T-helper 9 cell (primary cell): ENCODE results near the gene STPG1.

Experiments
- DNase-seq: peaks from one replicate; pipeline ENCODE4 v3.0.0-alpha.2; 2020

Gene STPG1

DNA sequence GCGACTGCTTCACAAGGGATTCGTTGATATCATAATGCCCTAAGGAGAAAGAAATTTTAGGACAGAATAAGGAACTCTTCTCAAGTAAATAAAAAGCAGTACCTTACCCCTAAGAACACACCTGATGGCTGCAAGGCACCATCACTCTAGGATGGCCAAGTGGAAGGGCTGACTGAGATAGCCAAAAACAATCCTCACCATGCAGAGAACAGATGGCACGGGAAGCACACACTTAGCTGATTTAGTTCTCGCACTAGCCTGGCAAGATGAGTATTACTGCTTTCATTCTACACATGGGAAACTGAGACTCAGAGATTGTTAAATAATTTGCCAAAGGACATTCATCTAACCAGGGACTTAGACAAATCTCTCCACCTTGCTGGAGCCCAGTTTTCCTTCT, 43.8 kb downstream of the STPG1 start:
- no peak for DNase-seq

DNA sequence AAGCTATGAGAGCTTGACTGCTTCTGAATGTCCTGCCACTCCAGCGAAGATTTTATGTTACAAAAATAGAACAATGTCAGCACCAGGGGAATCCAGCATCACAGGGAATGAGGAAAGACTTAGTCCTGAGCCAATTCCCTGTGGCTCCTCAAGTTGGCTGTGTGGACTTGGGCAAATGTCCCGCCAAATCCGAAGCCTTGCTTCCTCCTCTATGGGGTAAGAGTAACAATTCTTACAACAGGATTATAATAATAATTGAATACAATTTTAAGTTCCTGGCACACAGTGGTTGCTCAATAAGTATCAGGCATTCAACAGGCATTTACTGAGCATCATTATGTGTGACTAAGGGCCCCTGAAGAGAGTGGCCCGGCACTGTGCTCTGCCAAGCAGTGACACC, 44.4 kb downstream of the STPG1 start:
- DNase-seq = no peak

DNA sequence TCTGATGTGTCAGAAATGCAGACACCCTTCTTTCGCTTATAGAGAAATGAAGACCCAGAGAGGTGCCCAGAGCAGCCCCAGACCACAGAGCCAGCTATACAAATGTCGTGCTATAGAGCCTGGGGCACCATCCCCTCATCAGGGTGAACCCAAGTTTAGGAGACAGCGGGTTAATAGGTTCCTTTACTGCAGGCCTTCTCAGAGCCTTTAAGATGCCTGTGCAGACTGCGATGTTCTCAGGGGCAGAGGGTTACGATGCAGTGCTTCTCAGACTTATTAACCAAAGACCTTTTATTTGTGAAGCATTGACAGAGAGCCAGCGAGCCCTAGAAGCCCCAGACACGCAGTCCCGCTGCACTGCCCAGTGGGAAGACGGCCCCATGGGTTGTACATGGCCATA, 46.9 kb downstream of the STPG1 start:
- no peak for DNase-seq

DNA sequence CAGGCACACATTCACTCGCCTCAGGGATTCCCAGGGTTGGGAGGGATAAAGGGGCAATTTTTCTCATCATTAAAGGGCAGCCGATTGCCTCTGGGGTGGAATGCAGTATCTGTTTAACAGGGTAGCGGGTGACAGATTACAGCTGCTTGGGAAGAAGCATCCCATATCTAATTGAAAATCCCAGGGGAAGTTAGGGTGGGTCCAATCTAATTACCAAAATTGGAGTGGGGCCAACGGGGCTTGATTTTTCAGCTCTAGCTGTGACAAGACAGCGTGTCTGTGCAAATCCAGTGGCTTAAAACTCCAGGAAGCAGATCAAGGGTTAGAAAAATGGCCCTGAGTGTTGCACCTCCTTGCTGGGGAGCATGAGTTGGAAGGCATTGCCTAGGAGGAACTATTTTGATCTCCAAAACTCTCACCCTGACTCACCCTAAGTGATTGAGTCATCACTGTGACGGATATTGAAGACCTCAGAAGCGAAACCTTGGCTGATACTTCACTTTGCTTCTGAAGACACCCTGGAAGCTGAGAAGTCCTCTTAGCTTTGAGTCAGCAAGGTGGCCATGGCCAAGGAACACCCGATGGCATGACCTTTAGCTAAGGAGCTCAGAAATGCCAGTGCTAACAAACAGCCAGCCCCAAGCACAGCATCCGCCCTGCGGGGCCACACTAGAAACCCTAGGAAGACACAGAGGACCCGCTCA, 48.5 kb downstream of the STPG1 start:
- DNase-seq = no peak

DNA sequence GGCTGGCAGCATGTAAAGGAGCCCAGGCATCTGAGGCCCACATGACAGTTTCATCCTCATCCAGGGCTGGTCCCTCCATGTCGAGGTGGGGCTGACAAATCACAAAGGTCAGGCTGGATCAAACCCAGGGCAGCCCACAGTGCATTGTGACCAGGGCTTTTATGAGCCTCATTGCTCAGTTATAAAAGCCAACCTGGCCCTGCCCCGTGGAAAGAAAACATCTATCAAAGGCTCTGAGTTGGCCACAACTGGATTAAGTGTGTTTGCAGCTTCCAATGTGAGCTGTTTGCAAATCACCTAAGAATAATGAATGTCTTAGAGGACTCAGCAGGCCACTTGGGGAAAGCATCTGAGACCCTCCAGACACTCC, 49.0 kb downstream of the STPG1 start:
- no peak for DNase-seq

DNA sequence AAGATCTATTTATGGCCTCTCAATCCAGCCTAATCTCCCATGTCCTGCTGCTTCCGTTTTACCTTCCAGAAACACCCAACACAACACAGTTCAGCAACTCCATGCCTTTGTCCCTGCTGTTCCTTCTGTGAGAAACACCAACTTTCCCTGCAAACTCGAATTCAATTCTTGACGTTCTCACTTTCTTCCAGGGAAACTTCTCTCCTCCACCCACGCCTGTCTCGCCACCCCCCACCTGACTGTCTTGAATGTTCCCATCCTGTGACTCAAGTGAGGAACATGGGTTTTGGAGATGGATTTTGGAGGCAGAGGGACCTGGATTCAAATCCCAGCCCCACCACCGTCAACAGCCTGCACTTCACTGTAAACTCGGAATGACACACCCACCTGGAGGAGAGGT, 49.6 kb downstream of the STPG1 start:
- no peak for DNase-seq

DNA sequence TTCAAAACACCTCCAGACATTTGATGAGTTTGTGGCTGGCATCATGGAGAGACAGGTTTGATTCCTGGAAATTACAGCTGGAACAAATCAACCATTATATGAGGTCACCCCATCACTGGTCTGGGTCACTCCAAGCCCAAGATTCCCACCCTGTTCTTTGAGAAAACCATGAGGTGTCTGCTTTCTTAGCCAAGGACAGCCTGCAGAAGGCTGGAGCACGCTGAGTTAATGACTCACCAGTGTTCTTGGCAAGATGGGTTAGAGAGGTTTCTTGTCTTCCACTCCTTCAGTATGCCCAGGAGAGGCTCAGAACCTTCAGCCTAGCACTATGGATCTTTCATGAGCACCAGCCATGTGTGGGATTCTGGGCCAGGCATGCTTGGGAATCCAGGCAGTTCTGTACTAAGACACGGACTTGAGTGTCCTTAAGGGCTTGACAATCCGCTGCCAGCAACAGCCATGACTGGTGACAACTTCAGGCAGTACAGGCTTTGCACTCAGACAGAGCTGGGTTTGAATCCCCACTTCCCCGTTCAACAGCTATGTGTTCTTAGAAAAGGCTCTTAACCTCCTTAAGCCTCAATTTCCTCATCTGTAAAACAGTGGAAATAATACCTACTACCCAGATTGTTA, 50.5 kb downstream of the STPG1 start:
- no peak for DNase-seq

DNA sequence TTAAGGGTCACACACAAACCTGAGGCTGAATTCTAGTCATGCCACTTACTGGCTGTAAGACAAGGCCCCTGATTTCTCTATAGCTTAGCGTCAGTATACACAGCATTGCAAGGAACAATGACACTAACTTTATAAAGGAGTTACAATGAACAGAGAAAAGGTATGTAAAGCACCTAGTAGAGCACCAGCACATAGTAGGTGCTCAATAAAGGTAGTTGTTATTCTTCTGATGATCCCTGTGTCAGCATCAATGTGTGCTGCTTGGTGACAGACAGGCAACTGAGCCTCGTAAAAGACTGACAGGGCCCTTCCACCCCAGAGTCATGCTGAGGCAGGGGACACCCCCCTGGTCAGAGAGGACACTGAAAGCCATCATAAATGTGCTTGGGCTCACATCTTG, 51.2 kb downstream of the STPG1 start:
- no peak for DNase-seq

DNA sequence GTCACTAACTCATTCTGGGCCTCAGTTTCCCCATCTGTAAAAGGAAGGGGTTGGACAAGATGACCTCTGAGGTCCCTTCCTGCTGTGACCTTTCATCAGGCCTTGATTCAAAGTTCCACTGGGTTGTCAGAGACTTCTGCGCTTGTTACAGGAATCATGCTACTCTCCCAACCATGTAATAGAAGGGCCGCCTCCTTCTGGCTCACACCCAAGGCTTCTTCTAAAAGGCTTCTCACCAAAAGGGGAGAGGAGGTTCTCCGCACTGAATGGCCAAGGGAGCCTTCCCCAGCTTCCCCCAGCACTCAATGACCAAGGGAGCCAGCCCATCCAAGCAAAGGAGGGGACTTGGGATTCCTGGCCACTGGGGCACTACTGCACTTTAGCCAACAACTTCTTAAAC, 51.8 kb downstream of the STPG1 start:
- no peak for DNase-seq

DNA sequence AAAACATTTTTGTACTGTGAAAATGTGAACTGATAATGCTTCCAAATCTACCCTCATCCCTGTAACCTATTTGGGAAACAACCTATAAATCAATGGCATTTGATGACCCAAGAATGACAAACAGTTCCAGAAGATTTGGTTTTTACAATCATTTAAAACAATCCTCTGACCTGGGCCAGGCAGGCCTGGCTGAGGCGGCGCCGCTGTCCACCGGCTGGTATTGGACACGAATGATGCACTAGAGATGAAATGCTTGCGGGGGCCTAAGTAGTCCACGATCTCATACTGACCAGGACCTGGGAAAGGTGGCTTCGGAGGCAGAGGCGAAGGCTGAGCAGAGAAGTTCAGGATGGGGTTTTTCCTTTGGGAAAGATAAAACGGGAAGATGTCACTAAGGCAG, 52.9 kb downstream of the STPG1 start:
- DNase-seq = no peak

DNA sequence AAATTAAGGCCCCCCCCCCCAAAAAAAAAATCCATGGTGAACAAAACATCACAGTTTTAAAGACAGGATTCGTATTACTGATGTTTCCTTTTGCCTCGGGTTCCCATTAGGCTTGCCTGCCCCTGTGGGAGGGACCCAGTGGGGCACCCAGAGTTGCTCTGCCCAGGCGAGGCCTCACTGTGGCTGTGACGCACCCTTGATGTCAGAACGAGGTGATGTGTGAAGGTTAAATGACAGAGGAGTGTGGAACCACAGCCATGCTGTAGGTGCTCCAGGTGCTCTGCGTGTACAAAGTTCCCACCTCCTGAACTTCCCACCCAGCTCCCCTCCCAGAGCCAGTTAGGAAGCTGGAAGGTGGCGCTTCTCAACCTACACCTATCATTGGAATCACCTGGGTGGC, 56.5 kb downstream of the STPG1 start:
- DNase-seq = no peak

DNA sequence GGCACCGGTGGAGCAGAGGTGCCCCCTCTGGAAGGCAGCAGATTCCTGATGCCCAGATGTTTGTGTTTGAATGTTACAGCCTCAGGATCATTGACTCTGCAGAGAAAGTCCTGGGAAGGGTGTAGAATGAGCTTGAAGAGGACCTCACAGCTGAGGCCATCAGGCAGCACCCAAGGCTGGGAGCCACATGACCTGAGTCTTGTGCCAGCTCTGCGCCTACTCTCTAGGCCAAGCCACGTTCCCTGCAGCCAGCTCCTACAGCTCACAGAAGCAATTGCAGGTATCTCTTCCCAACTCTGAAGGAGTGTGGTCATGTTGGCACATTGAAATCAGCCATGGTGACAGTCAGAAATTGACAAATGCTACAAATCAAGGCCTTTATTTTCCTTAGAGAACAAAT, 58.1 kb downstream of the STPG1 start:
- no peak for DNase-seq

DNA sequence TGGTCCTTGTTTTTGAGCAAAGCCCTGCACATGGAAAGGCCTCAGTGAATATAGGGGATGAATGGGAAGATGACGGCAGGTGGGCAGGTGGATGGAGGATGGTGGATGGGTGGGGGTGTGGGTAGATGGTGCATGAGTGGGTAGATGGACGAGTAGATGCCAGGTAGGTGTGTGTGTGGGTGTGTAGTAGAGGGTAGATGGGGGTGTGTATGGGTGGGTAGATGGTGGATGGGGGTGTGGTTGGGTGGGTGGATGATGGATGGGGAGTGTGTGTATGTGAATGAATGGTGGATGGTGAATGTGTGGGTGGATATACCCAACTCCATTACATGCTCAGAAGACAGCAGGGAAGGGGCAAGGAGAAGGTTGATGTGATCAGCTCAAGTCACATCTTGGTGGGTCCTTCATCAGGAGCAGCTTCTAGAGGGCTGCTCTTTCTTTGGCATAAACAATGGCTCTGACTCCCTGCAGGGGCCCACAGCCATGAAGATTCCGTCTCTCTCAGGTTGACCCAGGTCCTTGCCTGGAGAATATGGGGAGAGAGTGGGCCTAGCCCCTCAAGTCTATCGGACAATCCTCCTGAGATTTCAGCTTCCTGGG, 60.2 kb downstream of the STPG1 start:
- DNase-seq = no peak

DNA sequence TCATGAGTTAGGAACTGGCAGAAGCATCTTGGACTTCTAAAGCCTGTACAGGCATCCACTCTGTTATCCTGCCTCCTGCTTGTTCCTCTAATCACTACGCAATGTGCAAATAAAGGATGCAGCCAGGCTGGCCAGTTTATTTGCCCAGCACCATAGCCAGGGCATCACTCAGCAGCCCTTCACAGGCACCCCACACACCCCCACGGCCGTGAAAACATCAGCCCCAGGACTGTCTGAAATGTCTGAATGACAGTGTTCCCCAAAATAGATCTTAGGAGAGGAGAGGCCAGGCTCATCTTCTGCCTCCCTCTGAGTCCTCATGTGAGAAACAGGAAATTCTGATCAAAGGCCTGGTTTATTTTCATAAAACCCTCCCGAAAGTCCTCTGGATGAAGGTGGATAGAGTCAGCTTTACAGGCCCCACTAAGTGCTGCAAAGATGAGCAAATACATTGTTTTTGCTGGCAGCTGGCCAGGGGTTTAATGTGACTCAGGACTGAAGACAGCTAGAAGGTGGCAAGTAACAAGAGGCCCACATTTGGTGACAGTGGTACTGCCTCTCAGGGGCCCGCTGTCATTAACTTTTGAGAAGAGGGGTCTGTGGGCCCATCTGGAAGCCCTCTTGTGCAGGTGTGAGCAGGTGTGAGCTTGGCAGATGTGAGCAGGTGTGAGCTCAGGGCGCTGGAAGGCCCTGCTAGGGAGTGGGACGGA, 61.5 kb downstream of the STPG1 start:
- DNase-seq = no peak

DNA sequence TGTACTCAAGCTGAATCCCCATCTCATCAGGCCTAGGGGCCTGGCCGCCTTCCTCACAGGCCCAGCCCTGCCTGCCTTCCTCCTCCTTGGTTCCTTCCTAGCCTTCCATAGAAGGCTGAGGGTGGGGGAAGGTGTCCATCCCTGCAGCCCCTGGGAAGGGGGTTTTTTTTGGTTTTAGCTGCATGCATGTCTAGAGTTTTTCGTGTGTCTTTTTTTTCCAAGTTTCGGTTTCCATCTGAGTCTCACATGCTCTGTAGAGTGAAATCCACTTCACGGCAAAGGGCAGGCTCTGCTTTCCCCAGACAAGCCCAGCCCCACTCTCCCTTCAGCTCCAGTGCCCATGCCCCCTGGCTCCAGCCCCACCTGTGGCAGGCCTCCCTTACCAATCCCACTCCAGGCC, 62.3 kb downstream of the STPG1 start:
- DNase-seq = no peak

DNA sequence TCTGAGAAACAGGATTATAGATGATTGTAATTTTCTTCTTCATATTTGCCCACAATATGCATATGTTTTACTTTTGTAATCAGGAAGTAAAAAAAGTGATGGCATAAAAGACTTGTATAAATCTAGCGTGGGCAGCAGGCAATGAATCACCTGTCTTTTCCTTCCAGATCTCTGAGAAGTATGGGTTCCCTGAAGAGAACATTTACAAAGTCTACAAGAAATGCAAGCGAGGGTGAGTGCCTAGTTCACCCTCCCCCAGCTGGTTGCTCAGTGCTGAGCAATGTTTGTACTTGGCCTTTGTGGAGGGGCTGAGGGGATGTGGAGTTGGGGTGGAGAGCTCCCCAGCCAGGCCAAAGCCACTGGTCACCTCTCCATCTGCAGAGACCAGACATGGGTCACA, 63.7 kb downstream of the STPG1 start:
- no peak for DNase-seq

DNA sequence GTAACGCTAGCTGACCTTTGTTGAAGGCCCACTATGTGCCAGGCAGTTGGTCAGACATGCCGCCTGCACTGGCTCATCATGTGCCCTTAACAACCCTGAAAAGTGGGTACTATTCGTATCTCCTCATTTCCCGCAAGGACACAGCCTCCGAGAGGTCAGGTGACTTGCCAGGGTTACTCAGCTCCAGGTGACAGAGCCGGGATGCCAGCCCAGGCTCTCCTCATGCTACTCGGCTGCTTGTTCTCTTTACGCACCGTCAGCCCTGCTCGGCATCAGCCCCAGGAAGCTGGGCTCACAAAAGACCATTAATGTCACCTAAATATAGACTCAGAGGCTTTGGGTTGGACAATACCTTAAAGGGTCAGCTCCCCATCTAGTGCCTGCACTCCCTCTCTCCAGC, 65.4 kb downstream of the STPG1 start:
- DNase-seq = no peak

DNA sequence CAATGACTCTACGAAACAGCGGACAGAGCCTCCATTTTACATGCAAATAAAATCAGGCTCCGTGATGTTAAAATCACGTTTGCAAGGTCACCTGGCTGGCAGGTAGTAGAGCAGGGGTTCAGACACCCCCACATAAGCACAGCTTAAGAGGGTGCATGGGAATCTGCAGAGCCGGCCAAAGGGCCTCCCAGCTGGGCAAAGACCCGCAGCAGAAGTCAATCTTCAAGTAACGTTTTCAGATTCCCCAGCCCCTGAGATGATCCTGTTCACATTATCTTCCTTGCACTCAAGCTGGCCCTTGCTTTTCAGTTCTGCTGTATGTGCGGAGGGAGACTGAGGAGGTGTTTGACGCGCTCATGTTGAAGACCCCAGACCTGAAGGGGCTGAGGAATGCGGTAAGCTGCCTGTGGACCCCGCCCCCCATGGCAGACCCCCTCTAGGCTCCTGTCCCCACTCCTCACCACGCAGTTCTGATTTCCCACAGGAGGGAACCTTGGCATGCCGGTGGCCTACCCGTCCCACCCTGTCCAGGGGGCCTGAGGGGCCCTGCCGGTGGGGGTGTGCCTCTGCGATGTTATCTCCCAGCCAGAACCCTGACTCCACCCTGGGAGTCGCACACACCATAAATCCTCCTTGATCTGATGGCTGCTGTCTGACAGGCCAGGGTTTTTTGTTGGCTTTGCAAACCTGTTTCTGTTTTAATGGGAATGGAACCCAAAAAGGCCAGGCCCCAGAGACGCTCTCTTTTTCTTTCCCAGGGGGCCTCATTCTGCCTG, 66.2 kb downstream of the STPG1 start:
- no peak for DNase-seq

DNA sequence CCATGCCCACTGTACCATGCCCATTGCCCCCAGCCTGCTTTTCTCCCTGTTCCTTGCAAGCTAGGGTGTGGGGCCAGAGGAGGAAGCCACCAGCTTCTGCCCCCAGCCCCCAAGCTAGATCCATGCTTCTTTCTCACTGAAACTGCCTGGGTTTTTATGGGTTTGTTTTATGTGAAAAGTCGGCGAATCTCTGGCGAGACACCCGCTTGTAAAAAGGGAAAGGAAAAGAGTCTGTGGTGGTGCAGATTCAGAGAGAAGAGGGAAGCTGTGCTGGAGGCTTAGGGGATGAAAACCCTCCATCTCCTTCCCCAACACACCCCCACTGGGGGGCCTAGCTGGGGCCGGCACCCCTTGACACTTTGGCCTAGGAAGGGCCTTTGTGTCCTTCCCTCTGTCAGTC, 68.2 kb downstream of the STPG1 start:
- DNase-seq = no peak

DNA sequence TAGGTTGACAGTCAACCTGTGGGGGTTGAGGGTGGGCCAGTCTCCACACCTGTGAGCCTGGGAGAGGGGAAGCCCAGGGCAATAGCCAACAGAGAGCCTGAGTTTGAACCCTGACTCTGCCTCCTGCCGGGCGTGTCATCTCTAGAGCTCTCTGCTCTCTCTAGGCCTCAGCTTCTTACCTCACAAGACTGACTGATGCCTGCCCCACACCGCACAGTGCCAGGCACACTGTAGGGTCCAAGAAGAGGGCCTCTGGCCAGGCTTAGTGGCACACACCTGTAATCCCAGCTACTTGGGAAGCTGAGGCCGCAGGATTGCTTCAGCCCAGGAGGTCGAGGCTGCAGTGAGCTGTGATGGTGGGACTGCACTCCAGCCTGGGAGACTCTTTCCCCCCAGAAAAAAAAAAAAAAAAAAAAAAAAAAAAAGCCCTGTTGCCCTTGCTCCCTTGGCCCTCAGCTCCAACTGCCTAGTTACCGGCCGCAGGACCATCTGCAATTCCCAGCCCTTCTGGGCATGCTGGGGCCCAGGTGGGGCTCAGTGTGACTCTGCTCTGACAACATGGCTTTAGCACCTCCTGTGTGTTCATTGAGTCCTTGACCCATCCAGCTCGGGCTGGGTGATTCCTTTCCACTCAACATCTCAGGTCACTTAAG, 69.4 kb downstream of the STPG1 start:
- DNase-seq = no peak

DNA sequence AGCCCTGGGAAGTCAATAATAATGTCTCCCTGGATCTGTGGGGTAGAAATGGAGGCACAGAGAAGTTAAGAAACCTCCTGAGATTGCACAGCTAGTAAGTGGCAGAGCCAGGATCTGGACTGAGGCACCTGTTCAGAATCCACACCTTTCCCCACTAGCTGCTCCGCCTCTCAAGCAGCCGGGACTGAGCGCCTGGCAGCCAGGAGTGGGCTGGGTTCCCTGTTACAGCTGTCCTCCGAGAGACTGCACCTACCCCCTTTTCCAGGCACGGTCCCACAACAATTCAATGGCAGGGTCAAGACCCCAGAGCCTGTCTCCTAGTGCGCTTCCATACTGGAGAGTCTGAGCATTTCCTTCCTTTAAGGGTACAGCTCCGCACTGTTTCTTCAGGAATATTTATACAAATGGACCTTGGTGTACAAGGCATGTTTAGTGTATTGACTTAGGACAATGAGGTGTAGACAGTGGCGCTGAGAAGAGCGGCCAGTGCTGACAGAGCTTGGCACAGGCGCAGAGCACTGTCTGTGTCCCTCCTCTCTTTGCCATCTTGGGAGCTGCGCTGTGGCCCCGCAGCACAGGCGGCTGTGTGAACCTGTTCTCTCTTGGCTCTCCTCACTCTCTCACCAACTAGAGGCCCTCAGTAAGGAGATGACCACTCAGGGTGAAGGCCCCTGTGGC, 70.0 kb downstream of the STPG1 start:
- no peak for DNase-seq

DNA sequence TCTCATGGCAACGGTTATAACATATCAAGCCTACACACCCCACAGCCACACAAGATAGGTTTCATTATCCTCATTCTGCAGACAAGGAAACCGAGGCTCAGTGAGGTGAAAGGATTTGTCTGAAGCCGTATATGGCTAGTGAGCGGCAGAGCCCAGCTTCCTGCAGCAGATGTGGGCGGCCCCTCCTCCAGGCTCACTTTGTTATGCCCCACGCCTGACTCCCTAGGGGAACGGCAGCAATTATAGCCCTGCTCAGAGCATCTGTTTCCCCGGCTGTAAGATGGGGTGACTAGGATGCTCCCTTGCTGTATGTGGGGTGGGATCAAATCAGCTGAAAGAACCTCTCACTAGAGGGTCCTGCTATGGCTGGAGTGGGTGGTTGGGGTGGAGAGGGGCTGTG, 72.3 kb downstream of the STPG1 start:
- no peak for DNase-seq
